Amygdala (tissue), 56 donors: Measurements from ENCODE around the gene LRSAM1.

Source experiments
- DNase-seq, 56 donors: peaks; one replicate each; lab custom pipeline; 2025; lab: John Stamatoyannopoulos, UW

Gene LRSAM1

DNA sequence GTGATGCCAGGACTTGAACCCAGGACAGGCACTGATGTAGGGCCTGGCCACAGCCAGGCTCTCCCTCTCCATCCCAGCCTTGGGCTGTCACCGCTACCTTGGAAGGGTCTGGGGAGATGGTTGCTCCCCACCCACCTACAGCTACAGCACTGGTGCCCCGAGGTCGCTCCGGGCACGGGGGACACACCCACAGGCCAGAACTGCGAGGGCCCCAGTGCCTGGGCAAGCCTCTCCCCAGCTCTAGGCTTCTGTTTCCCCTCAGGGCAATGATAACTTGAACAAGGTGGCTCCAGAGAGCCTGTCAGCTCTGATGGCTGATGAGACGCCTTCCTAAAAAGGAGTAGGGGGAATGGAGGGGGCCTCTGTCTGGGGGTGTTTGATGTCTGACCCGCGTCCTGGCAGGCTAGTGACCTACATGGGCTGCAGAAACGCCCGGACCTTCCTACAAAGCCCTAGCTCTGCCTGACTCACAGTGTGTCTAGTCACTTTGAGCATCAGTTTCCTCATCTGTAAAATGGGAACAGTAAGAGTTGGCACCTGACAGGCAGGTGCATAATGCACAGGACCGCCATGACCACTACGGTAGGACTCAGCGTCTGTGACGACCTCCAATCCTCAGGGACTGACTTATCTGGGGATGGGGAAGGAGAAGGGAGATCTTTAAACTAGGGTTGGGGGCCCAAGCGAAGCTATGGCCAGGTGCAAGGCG, 76.4 kb downstream of the LRSAM1 start:
- DNase-seq = no peak

DNA sequence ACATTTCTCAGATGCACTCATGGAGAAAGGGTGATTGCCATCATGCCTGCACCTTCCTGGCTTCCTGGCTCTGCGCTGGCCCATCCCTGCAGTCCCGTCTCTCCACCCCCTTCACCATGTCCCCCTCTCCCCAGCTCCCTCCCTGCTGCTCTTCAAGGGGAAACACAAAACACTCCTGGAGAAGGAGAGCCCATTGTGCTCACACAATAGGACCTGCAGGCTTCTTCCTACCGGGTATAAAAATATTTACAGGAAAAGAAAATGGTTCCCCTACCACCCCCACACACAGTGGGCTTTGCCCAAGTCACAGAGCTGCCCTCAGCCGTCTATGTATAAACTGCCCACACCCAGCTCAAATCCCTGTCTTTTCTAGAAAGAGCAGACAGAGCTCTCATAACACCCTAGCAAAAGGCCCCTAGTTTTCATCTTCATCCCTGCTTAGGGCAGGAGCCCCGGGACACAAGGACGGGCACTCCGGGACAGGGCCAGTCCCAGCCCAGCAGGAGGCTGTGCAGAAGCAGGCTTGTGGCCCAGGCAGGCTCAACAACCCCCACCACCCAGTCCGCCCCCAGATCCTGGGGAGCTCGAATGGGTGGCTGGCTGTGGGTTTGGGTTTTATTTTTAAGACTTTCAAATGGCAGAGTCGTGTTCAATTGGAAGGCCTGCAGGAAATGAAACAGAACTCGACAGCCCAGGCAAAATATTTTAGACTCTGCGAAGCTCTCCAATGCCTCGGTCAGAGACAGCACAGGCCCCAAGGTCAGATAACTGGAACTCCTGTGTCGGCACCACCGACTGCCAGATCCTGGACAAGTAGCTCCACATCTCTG, 77.3 kb downstream of the LRSAM1 start:
- peak in 1 of 56 donors; percentile 4 for DNase-seq

DNA sequence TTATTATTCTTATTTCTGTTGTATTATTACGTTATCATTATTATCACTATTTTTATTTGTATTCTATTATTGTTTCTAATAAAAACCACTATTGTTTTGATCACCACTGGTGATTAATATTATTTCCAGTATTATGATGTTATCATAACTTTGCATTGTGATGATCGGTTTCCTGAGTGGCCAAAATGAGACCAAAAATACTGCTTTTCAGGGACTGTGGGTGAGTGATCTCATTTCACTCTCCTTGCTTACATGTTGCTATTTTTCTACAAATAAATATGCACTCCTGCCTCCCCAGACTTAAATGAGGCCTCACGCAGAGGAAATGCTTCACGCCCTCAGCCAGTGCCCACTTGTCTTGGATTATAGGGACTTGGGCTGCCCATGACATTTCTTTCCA, 78.4 kb downstream of the LRSAM1 start:
- no peak for DNase-seq

DNA sequence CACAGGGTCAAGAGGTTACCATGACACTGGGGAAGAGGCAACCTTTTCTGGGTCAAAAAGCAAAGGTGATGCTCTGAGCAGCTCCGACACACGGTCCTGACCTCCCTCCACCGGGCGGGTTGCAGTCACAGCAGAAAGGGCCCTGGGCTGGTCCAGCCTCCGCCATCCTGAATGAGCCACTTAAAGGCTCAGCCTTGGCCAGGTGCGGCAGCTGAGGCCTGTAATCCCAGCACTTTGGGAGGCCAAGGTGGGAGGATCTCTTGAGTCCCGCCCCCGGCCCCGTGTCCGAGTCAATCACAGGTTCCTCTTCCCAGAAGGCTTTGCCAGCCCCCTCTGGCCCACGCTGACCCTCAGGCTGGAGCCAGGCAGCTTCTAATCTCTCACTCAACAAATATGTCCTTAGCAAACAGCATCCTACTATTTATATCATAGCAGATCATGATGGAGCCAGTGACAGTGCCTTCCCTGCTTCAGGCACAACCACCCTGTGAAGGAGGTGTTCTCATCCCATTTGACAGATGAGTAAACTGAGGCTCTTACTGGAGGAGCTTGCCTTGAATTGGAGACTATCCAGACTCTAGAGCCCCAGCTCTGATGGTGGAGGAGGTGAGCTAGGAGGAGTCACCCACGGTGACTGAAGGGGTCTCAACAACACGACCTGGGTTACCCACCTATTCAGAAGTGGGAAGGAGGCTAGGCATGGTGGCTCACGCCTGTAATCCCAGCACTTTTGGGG, 79.1 kb downstream of the LRSAM1 start:
- no peak for DNase-seq

DNA sequence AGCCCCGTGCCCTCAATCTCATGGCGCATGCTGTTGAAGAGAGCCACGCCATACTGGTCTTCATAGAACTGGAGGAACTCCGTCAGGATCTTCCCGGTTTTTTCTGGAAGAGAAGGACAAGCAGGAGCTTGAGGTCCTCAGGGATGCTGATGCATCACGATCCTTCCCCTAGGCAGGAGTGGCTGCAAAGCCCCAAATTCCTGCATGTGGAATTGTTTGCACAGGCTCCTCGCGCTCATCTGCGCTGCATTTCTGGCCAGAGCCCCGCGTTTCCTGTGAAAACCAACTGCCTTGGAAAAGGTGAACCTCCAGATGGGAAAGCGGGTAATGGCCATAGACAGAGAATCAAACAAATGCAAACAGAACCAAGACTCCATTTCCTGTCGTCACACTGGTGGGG, 80.4 kb downstream of the LRSAM1 start:
- DNase-seq = no peak

DNA sequence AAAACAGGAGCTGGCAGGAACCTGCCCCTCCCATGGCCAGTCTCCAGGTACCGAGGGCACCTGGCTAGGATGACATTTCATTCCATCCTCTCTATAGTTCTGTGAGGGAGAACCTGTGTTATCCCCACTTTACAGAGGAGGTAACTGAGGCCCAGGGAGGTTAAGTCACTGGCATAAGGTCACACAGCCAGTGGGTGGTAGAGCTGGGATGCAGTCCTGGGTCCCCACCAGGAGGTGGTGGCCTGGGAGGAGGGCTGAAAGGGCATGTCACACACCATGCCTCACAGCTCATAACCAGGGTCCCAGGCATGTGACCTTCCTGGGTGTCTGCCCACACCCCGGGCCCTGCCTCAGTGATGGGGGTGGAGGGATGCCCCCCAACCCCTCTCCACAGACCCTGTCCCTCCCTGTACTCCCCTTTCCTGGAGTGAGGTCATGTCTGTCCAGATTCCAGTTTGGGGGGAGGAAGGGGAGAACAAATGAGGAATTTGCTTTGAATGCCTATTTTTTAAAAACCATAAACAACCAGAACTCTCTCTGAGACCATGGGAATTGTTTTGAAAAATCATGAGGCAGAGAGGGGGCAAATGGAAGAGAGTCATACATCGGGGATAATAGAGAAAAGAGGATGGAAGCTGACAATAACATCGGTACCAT, 83.1 kb downstream of the LRSAM1 start:
- DNase-seq = no peak

DNA sequence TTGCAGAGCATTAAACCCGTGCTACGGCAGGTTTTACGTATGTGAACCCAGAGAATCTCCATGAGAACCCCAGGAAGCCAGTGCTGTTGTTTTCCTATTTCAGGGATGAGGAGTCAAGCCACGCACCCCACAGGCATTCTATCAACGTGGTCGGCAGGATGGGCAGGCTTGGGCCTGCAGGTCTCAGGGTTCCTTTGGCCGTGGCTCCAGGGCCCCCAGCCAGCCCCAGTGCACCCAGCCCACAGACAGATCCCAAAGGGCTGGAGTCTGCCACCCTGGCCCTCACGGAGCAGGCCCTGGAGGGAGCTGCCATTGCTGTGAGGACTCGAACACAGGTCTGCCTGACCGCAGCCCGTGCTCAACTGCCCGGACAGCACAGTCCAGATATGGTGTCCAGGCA, 83.6 kb downstream of the LRSAM1 start:
- DNase-seq = no peak

DNA sequence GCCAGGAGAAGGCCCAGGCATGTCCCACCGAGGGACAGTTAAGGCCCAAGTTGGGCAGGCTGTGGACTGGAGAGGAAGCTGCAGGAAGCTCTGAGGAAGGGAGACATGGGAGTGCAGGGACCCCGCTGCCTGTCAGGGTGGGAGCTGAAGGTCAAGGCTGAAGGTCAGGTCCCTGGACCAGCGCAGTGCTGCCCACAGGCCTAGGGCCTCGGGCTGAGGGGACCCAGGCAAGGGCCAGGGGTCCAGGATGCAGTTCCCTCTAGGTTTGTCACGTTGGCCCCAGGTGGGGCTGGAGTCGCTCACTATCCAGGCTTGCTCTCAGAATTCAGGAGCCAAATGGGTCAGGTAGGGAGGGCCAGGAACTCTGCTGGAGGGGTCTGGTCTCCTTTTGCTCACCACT, 84.1 kb downstream of the LRSAM1 start:
- no peak for DNase-seq

DNA sequence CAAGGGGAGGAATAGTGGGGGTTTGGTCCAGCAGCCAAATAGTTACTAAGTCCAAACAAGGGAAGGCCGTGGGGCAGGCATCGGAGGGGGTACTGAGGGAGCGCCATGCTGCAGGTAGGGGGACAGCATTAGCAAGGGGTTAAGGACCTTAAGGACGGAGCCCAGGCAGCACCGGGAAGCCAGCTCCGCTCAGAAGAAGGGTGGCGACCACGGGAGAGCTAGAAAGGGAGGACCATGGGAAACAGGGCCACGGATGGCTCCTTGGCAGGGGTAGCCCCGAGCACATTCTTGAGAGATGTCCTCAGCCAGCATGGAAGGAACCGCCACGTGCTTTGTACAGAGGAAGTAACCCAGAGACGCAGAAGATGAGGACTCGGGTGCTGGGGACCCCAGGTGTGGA, 84.5 kb downstream of the LRSAM1 start:
- DNase-seq = no peak

DNA sequence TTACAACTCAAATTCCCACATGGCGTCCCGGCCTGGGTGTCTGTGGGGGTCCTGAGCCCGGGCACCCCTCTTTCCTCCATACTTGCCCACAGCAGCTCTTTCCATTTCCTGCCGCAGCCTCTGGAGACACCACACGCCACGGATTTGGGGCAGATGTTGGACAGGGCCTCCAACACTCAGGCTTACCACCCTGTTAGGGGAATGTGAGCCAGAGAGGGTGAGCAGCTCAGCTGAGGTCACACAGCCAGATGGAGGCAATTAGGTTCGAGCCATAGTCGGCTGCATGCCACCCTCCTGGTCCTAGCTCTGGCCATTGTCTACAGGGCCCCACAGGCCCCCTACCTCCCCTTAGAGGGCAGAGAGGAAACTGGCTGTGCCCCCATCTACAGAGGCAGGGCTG, 85.2 kb downstream of the LRSAM1 start:
- no peak for DNase-seq

DNA sequence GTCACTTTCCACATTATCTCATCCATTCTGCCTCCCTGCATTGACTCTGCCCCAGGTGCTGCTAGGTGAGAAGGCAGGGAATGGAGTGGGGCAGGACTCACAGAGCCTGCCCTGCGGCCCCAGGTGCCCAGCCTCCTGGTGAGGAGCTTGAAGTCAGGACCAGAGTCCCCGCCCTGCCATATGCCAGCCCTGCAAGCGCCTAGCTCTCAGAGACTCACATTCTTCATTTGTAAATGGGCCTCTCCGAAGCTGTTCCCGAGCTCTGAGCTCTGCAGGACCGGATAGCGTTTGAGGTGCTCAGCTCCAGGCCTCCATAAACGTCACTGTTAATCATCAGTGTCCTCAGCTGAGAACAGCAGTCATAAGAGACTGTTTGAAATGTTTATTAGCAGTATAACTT, 85.7 kb downstream of the LRSAM1 start:
- DNase-seq = no peak

DNA sequence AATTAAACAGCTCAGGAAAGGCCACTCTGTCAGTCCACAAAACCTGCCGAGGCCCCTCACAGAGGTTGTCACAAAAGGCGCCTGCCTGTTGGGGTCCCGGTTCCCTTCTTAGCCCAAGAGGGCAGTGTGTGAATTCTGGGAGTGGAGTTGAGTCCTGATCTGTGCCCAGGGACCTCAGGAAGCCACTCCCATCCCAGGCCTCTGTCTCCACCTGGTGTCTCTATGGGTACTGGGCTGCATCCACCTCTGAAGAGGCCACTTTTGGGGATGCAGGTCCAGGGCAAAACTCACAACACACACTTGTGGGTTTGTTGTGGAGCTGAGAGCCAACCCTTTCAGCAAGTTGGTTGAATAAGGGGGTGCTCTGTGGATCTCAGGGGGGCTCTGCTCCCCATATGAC, 86.5 kb downstream of the LRSAM1 start:
- no peak for DNase-seq

DNA sequence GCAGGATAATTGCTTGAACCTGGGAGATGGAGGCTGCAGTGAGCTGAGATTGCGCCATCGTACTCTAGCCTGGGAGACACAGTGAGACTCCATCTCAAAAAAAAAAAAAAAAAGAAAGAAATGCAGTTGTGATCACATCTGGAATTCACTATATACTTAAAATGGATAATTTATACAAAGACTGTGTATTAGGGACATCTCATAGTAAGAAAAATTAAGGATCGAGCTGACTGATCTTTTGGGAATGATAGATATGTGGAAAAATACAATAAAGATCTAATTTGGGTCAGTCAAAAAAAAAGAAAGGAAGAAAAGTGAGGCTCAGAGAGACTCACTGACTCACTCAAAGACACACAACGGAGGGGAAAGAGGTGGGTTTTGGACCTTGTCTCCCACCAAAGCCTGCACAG, 87.5 kb downstream of the LRSAM1 start:
- no peak for DNase-seq

DNA sequence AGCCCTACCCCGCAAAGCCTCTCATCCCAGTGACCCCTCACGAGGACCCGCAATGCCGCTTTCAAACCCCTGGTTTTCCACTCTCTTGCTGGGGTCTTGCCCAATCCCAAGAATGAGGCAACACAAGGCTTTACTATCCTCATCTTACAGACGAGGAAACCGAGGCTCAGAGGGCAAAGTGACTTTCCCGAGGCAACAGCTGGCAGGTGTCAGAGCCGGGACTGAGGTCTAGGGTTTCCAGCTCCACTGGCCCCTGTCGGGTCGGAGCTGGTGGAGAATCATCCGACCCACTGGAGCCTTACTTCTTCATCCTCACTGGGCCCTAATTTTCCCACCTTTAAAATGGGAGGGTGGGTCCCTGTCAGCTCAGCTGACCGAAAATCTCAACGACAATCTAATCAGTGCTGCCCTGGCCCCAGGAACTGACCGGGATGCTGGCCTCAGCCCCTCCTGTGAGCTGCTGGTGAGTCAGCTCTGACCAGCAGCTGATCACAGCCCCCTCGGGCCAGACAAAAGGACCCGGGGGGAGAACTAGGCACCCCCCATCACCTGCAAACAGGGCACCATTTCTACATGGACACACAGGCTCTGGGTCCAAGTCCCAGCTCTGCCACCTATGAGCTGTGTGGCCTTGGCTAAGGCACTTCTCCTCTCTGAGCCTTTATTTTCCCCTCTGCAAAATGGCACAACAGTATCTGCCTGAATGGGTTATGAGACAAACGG, 88.1 kb downstream of the LRSAM1 start:
- DNase-seq = no peak

DNA sequence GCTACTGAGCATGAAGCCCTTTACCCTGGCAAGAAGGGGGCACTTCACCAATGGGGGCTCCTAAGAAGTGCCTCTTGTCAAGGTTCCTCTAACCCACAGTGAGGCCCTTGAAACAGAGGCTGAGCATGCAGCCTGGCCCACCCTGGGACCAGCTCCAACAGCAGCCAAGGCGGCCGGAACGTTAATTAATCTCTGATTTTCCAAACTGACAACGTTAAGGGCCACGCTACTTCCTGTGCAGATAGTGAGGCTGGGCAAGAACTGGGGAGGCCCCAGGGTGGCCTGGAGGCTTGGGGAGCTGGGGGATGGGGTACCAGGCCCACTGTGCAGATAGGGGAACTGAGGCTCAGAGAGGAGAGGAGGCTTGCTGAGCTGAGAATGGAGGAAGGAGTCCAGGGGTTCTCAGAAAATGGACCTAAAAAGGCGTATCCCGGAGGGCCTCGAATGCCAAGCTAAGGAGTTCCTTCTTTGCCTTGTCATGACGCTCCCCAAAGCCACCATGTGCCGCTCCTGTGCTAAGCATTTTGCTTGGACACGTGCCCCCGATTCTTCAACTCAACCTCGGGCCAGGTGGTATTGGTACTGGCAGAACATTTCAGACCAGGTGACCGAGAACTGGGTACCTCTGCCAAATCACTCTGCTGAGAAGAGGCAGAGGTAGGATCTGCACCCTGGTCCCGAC, 88.8 kb downstream of the LRSAM1 start:
- no peak for DNase-seq

DNA sequence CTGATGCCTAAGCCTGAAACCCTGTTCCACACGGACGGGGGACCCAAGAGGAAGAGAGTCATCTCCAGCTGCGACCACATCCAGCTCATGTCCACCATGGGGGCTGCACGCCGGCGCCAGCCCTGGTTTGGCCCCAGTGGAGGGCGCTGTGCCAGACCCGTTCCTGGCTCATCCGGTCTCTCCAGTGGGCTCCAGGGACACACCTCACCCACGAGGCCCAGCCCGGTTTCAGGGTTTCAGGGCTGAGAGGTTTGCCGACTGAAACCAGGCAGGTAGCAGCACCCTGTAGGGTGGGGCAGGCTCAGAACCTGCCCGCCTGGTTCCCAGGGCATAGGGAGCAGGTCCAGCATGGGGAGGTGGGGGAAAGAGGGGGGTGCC, 89.3 kb downstream of the LRSAM1 start:
- DNase-seq = no peak

DNA sequence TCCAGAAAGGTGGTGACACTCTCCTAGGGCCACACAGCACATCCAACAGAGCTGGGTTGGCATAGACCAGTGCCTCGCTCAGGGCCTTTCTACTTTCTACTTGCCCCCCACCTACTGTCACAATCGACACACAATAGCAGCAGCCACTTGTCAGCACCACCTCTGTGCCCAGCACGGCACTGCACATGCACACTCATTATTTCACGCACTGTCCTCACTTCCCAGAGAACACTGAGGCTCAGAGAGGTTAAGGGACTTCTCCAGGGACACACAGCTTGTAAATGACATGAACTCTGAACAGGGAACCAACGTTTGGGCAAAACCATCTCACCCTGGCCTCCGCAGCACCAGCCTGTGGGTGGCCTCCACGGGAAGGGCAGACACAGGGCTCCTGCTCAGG, 89.9 kb downstream of the LRSAM1 start:
- no peak for DNase-seq

DNA sequence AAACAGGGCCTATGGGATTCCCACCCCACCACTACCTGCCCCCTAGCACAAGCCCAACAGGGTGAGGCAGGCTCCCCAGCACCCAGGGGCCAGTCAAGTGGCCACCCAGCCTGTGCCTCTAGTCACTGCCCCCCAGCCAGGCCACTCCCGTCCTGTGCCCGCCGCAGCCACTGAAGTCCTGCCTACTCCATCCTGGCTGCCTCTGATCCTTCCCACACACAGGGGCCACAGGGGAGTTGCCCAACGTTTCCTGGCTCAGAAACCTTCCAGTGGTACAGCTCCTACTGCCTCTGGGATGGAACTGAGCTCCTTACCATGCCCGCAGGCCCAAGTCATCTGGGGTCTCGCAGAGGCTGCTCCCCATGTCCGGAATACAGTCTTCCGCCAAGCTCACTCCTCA, 90.6 kb downstream of the LRSAM1 start:
- DNase-seq = no peak

DNA sequence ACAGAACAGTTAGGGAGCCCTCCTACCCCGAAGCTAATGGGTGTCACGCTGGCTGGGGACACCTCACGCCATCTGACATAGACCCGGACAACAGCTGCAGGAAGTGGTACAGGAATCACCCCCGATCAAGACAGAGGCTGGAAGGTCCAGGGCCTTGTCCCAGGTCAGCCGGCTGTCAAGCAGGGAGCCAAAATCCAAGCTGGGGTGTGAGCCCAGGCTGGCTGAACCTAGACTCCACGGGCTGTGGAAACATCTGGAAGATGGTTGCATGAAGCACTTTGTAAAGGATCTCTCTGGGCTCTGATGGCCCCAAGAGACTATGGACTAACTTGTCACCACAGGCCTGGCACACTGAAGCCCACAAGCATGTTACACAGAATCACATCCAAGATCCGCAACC, 91.9 kb downstream of the LRSAM1 start:
- no peak for DNase-seq
